ENCODE measurements around the gene FGD4. TPM values are rescaled to one million over a fixed set of nuclear protein-coding genes. Genes with fewer than 3 reads are reported as not detected.
A peak's percentile ranks its signal among the peaks of the same experiment; 100 is the strongest.

The FGD4 gene
- total and polyA plus RNA-seq, 8 donors = 5.5 to 138 (median 80.8) TPM

DNA sequence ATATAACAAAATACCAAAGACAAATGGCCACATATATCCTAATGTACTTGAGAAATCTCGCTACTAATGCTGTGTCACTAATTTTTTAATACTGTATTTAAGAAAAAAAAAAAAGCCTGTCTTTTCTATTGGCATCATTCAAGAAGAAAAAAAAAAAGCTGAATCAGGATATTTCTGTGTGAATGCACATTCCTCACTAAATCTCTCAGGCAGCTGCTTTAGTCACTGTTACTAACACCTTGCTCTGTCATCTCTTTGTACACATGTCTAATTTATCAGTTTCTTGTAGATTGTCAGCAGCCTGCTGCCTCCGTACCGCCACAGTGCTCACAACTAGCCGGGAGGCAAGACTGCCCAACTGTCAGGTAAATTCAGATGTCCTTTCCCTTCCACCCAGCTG, 32.0 kb upstream of the FGD4 start:
- 45 to 76% (median 65%) methylated on average over 4 of the region's 4 CpGs for WGBS, 5 donors
- Histone ChIP-seq H3K27me3 (no peaks in the 10 kb centered on the region), H3K4me3 (no peak overlapping the region), H3K36me3 (no peaks in the 10 kb centered on the region), H3K4me1 (peaks cover 0 to 27% (median 6%) of the 10 kb centered on the region in 4 donors), H3K27ac (no peak overlapping the region), H3K9me3 (no peaks in the 10 kb centered on the region)
- TF ChIP-seq, protein P1, sequence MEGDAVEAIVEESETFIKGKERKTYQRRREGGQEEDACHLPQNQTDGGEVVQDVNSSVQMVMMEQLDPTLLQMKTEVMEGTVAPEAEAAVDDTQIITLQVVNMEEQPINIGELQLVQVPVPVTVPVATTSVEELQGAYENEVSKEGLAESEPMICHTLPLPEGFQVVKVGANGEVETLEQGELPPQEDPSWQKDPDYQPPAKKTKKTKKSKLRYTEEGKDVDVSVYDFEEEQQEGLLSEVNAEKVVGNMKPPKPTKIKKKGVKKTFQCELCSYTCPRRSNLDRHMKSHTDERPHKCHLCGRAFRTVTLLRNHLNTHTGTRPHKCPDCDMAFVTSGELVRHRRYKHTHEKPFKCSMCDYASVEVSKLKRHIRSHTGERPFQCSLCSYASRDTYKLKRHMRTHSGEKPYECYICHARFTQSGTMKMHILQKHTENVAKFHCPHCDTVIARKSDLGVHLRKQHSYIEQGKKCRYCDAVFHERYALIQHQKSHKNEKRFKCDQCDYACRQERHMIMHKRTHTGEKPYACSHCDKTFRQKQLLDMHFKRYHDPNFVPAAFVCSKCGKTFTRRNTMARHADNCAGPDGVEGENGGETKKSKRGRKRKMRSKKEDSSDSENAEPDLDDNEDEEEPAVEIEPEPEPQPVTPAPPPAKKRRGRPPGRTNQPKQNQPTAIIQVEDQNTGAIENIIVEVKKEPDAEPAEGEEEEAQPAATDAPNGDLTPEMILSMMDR (IDR thresholded peaks at IDR 0.05) = no peak
- TF ChIP-seq POLR2A (IDR thresholded peaks at IDR 0.05) (no peak), EP300 (IDR thresholded peaks at IDR 0.05) (no peak), POLR2AphosphoS5 (IDR thresholded peaks at IDR 0.05) (no peak)
- peak in 1 of 2 donors; percentile 21 for DNase-seq
- intact Hi-C loops (cut with DNase I; ENCODE audit: low total_unique reads) = no loop called here

DNA sequence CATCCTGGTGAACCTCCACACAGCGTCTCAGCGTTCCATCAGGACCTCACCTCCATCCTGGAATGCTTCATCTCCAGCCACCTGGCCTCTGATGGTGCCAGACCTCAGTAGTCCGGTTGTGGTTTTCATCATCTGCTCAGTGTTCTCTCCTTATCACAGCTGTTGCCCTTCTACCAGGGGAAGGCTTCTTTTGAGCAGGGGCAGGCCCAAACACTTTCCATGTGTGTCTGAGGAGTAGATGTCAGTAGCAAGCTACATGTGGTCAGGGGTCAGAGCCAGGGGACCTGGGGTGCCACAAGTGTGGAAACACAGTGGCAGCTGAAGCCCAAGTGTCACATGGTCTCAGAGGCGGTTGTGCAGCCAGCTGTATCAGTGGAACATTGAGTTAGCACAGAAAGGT, 30.2 kb upstream of the FGD4 start:
- WGBS, 5 donors = 43 to 92% (median 52%) methylated on average over 4 of the region's 4 CpGs
- intact Hi-C loops (cut with DNase I; ENCODE audit: low total_unique reads) = no loop called here

DNA sequence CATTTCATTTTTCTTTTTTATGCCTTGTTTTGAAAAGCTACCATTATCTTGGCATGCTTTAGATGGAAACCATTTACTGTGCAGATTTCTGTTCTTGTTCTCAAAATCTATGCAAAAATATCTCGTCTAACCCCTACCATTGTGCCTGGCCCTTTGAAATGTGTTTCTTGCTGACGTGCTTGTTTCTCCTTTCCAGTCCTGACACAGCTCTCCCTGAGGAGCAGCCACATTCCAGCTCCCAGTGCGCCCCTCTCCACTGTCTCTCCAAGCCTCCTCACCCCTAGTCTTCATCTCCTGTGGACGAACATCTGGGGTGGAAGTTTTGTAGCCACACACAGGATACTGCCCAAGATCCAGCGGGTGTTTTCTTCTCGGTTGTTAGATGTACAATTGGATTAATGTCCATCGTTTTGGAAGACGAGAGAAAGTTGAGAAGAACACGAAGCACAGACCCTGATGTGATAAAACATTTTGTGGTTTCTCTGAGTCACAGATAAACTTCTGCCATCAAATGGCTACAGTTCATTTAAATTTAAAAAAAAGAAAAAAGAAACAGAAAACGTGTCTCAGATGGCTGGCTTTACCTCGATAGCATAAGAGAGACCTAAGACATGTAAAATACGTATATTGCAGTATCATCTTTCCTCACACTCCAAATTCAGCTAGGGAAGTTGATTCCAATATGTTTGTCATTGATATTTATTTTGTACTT, 21.9 kb upstream of the FGD4 start:
- WGBS, 5 donors = 77 to 86% (median 85%) methylated on average over 12 of the region's 12 CpGs
- Histone ChIP-seq H3K4me3 (no peak overlapping the region), H3K9me3 (no peaks in the 10 kb centered on the region), H3K4me1 (no peaks in the 10 kb centered on the region), H3K27ac (no peak overlapping the region), H3K36me3 (no peaks in the 10 kb centered on the region), H3K27me3 (no peaks in the 10 kb centered on the region)
- TF ChIP-seq POLR2AphosphoS5 (IDR thresholded peaks at IDR 0.05) (no peak), EP300 (IDR thresholded peaks at IDR 0.05) (no peak), POLR2A (IDR thresholded peaks at IDR 0.05) (no peak)
- TF ChIP-seq, protein P1 (IDR thresholded peaks at IDR 0.05) = no peak
- intact Hi-C loops (cut with DNase I; ENCODE audit: low total_unique reads) = no loop called here
- DNase-seq = no peak

More for the DNA sequence above, 30.2 kb upstream of the FGD4 start:
- no peaks in the 10 kb centered on the region for H3K9me3 ChIP-seq
- H3K4me3 ChIP-seq = no peak overlapping the region
- H3K4me1 ChIP-seq = peaks cover 0 to 27% (median 6%) of the 10 kb centered on the region in 4 donors
- H3K27me3 ChIP-seq = no peaks in the 10 kb centered on the region
- TF ChIP-seq POLR2A (IDR thresholded peaks at IDR 0.05) = no peak
- TF ChIP-seq POLR2AphosphoS5 (IDR thresholded peaks at IDR 0.05) = no peak
- TF ChIP-seq, protein P1 (IDR thresholded peaks at IDR 0.05) = no peak
- TF ChIP-seq EP300 (IDR thresholded peaks at IDR 0.05) = no peak
- no peak overlapping the region for H3K27ac ChIP-seq
- H3K36me3 ChIP-seq = no peaks in the 10 kb centered on the region
- DNase-seq = no peak

DNA sequence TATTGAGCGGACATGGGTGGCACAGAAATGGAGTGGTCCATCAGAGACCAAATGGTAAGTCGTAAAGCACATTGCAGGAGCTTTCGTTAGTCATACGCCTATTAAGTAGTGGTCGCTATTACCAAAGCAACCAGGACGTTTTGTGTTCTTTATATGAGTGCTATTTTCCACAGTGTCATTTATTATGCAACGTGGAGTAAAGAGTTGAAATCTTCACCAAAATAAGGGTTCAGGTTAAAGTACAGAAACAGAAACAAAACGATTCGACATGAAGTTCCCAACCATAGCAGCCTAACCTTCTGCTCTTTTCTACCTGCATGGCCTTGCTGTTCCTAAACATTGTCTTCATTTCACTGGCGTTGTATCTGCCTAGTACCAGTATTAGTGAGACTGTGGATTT, 20.1 kb upstream of the FGD4 start:
- WGBS, 5 donors = 88 to 93% (median 92%) methylated on average over 10 of the region's 10 CpGs
- Histone ChIP-seq H3K4me1 (no peaks in the 10 kb centered on the region), H3K9me3 (no peaks in the 10 kb centered on the region), H3K36me3 (no peaks in the 10 kb centered on the region), H3K4me3 (no peak overlapping the region), H3K27ac (no peak overlapping the region), H3K27me3 (no peaks in the 10 kb centered on the region)
- DNase-seq = no peak
- intact Hi-C loops (cut with DNase I; ENCODE audit: low total_unique reads) = no loop called here
- TF ChIP-seq POLR2AphosphoS5 (IDR thresholded peaks at IDR 0.05) (no peak), POLR2A (IDR thresholded peaks at IDR 0.05) (no peak), EP300 (IDR thresholded peaks at IDR 0.05) (no peak)
- TF ChIP-seq, protein P1 (IDR thresholded peaks at IDR 0.05) = no peak
